ENCODE measurements around the gene DSE.

The DSE gene

GRCh38 chr6:116379764-116380163, 9.0 kb downstream of the DSE start:
- DNase-seq (ENCODE audit: low read depth), result no peak
- no peak for TF ChIP-seq CTCF (IDR thresholded peaks at IDR 0.05; ENCODE audit: control insufficient read depth, extremely low read depth, insufficient read depth)
- no peak overlapping the region for H3K4me3 ChIP-seq (ENCODE audit: low read depth, low read length)

GRCh38 chr6:116380346-116380745, 9.6 kb downstream of the DSE start:
- H3K4me3 ChIP-seq (ENCODE audit: low read depth, low read length), result no peak overlapping the region
- no peak for TF ChIP-seq CTCF (IDR thresholded peaks at IDR 0.05; ENCODE audit: control insufficient read depth, extremely low read depth, insufficient read depth)
- DNase-seq (ENCODE audit: low read depth), result no peak

GRCh38 chr6:116381000-116381399, 10.3 kb downstream of the DSE start:
- DNase-seq (ENCODE audit: low read depth), result peak; percentile 94

GRCh38 chr6:116382587-116382986, 11.8 kb downstream of the DSE start:
- no peak for TF ChIP-seq CTCF (IDR thresholded peaks at IDR 0.05; ENCODE audit: control insufficient read depth, extremely low read depth, insufficient read depth)
- DNase-seq (ENCODE audit: low read depth), result no peak
- H3K4me3 ChIP-seq (ENCODE audit: low read depth, low read length), result no peak overlapping the region

More at GRCh38 chr6:116381000-116381399, 10.3 kb downstream of the DSE start:
- TF ChIP-seq CTCF (IDR thresholded peaks at IDR 0.05; ENCODE audit: control insufficient read depth, extremely low read depth, insufficient read depth), result no peak
- no peak overlapping the region for H3K4me3 ChIP-seq (ENCODE audit: low read depth, low read length)

DNA sequence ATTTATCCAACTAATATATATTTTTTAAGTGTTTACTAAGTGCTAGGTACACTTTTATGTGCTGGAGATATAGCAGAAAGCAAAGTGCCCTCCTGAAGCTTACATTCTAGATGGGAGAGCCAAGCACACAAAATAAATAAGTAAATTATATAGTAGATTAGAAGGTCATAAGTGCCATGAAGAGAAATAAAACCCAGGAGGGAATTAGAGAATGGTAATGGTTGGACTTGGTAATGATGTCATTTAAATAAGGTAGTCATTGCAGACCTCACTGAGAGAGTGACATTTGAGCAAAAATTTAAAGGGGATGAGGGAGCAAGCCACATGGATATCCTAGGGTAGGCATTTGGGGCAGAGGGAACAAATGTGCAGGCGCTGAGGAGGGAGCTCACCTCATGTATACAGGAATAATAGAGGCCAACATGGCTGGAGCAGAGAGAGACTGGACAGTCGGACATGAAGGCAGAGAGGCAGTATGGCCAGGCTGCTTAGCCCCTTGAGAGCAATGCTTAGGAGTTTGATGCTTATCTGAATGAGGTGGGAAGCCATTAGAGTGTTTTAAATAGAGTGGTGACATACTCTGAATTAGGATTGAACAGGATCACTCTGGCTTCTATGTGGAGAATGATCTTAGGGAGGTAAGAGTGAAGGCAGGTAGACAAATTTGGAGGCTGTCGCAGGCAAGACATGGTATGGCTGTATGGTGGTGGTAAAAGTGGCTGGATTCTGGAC, 14.1 kb downstream of the DSE start:
- TF ChIP-seq CTCF (IDR thresholded peaks at IDR 0.05; ENCODE audit: control insufficient read depth, extremely low read depth, insufficient read depth), result no peak
- DNase-seq (ENCODE audit: low read depth), result no peak
- H3K4me3 ChIP-seq (ENCODE audit: low read depth, low read length), result no peak overlapping the region

GRCh38 chr6:116385459-116385802, 14.7 kb downstream of the DSE start:
- no peak overlapping the region for H3K4me3 ChIP-seq (ENCODE audit: low read depth, low read length)
- no peak for DNase-seq (ENCODE audit: low read depth)
- no peak for TF ChIP-seq CTCF (IDR thresholded peaks at IDR 0.05; ENCODE audit: control insufficient read depth, extremely low read depth, insufficient read depth)

DNA sequence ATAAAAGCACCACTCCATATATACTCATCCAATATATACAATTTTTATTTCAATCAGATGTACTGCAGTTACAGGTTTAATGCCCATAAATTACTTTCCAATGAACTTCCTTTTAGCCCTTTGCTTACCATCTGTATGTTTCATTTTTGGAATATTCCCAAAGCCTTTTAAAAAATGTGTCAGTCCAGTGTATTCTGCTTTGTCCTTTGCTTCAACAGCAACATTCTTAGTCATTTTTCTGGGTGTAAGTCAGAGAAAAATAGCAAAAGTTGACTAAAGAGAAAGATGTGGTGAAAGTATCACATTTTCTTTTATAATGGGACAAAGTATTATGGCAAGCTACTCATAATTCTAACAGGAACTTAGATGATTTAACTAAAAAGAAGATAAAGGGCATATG, 15.2 kb downstream of the DSE start:
- TF ChIP-seq CTCF (IDR thresholded peaks at IDR 0.05; ENCODE audit: control insufficient read depth, extremely low read depth, insufficient read depth), result no peak

More for the DNA sequence above, 15.2 kb downstream of the DSE start:
- no peak for DNase-seq (ENCODE audit: low read depth)
- H3K4me3 ChIP-seq (ENCODE audit: low read depth, low read length), result no peak overlapping the region
